Progenitor cell of endocrine pancreas (in vitro differentiated cells): ENCODE measurements around the gene RTN4RL2. TPM values are rescaled to one million over a fixed set of nuclear protein-coding genes. Genes with fewer than 3 reads are reported as not detected.

Experiments used
- DNase-seq: peaks from one replicate; pipeline ENCODE4 v3.0.0; 2021; ENCODE audit warnings: low spot score; ENCODE audit not compliant: unreplicated experiment
- H3K27ac Mint-ChIP-seq: 2 replicates; pipeline ENCODE4 v1.8.0; 2021; ENCODE audit warnings: mild to moderate bottlenecking, moderate library complexity, mixed read lengths
- H3K27me3 Mint-ChIP-seq: 2 replicates; pipeline ENCODE4 v1.8.0; 2021; ENCODE audit warnings: mixed read lengths
- H3K36me3 Mint-ChIP-seq: 2 replicates; pipeline ENCODE4 v1.8.0; 2022; ENCODE audit warnings: mixed read lengths; ENCODE audit not compliant: insufficient read depth
- H3K4me1 Mint-ChIP-seq: 2 replicates; pipeline ENCODE4 v1.8.0; 2021; ENCODE audit warnings: low read depth, mixed read lengths
- H3K4me3 Mint-ChIP-seq: 2 replicates; pipeline ENCODE4 v1.8.0; 2021; ENCODE audit warnings: low read depth, mild to moderate bottlenecking, moderate library complexity, mixed read lengths
- H3K9me3 Mint-ChIP-seq: 2 replicates; pipeline ENCODE4 v1.8.0; 2021; ENCODE audit warnings: low read depth, mixed read lengths
- CTCF ChIP-seq: fragments of 200-600 bp; sonication (generic); IDR thresholded peaks from one replicate; pipeline ENCODE4 v1.5.0; 2021; ENCODE audit warnings: antibody characterized with exemption, mild to moderate bottlenecking; ENCODE audit not compliant: unreplicated experiment
- total RNA-seq: library from RNA; stranded (reverse); gene quantifications from 2 replicates; pipeline ENCODE4 v1.2.1, GENCODE V29; 2021

The RTN4RL2 gene
- total RNA-seq, 1 donor from 2014 or later: 1.9 TPM

- Mint-ChIP-seq H3K27ac (no peak overlapping the region), H3K9me3 (no peaks in the 10 kb centered on the region), H3K27me3 (peaks cover 17% of the 10 kb centered on the region), H3K4me3 (no peak overlapping the region), H3K4me1 (peaks cover 8% of the 10 kb centered on the region), H3K36me3 (peaks cover 3% of the 10 kb centered on the region)
- no peak for TF ChIP-seq CTCF
- no peak for DNase-seq
Observed at GRCh38 chr11:57424137-57424791, 36.1 kb upstream of the RTN4RL2 start.

- Mint-ChIP-seq H3K4me3 (no peak overlapping the region), H3K4me1 (peaks cover 8% of the 10 kb centered on the region)
- TF ChIP-seq CTCF: no peak
Observed at GRCh38 chr11:57424792-57425564, 35.4 kb upstream of the RTN4RL2 start.

GRCh38 chr11:57425565-57426438 lies 34.5 kb upstream of the RTN4RL2 start:
- Mint-ChIP-seq H3K4me1 (peaks cover 8% of the 10 kb centered on the region), H3K27me3 (peaks cover 29% of the 10 kb centered on the region), H3K36me3 (peaks cover 3% of the 10 kb centered on the region), H3K27ac (no peak overlapping the region), H3K4me3 (peak overlapping the region; percentile 73), H3K9me3 (no peaks in the 10 kb centered on the region)
- TF ChIP-seq CTCF: no peak
- no peak for DNase-seq

More at GRCh38 chr11:57424792-57425564, 35.4 kb upstream of the RTN4RL2 start:
- DNase-seq: no peak
- Mint-ChIP-seq H3K36me3 (peaks cover 3% of the 10 kb centered on the region), H3K27me3 (peaks cover 25% of the 10 kb centered on the region), H3K9me3 (no peaks in the 10 kb centered on the region), H3K27ac (no peak overlapping the region)

GRCh38 chr11:57426439-57426928 lies 33.8 kb upstream of the RTN4RL2 start:
- Mint-ChIP-seq H3K9me3 (no peaks in the 10 kb centered on the region), H3K27me3 (peaks cover 29% of the 10 kb centered on the region), H3K27ac (no peak overlapping the region), H3K4me3 (peak overlapping the region; percentile 73), H3K36me3 (peaks cover 3% of the 10 kb centered on the region), H3K4me1 (peaks cover 8% of the 10 kb centered on the region)
- DNase-seq: no peak
- no peak for TF ChIP-seq CTCF
